ENCODE results near the gene FGD5. TPM values are rescaled to one million over a fixed set of nuclear protein-coding genes. Genes with fewer than 3 reads are reported as not detected.

FGD5 gene
- total RNA-seq, 1 experiment from 2014 or later: 0.40 TPM

- H3K9me3 ChIP-seq: no peaks in the 10 kb centered on the region
- DNase-seq: no peak
- H3K27me3 ChIP-seq: peaks cover 2% of the 10 kb centered on the region; the same call in 1 of the 2 replicates
- H3K36me3 ChIP-seq: no peaks in the 10 kb centered on the region
- H3K4me3 ChIP-seq: no peak overlapping the region
Observed at GRCh38 chr3:14834121-14834520, 15.4 kb downstream of the FGD5 start.

GRCh38 chr3:14834807-14835466 lies 16.2 kb downstream of the FGD5 start:
- DNase-seq: no peak
- Histone ChIP-seq H3K4me3 (no peak overlapping the region), H3K36me3 (no peaks in the 10 kb centered on the region), H3K27me3 (peaks cover 2% of the 10 kb centered on the region; the same call in 1 of the 2 replicates), H3K9me3 (no peaks in the 10 kb centered on the region)

DNA sequence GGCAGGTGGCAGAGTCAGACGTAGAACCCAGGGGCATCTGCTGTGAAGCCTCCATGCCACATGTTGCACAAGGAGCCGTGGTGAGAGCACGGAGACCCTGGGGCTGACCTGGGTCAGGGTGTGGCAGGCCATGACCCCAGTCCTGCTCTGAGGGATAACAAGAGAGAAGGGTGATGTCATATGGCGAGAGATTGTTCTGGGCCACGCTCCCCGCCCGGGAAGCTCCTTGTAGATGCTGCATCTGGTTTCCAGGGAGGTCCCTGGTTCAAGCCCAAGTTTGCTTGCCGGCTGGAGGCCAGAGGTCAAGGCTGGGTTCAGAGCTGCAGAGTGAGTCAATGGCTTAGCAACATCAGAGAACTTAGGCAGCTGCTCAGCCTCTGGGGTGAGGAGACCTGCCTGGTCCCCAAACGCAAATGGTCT lies 17.3 kb downstream of the FGD5 start:
- Histone ChIP-seq H3K36me3 (no peaks in the 10 kb centered on the region), H3K27me3 (no peaks in the 10 kb centered on the region), H3K4me3 (no peak overlapping the region), H3K9me3 (no peaks in the 10 kb centered on the region)
- peak; percentile 36 for DNase-seq

GRCh38 chr3:14837186-14837877 lies 18.6 kb downstream of the FGD5 start:
- Histone ChIP-seq H3K4me3 (no peak overlapping the region), H3K27me3 (no peaks in the 10 kb centered on the region), H3K9me3 (no peaks in the 10 kb centered on the region), H3K36me3 (no peaks in the 10 kb centered on the region)
- DNase-seq: no peak

- DNase-seq: no peak
Observed at GRCh38 chr3:14837878-14838258, 19.1 kb downstream of the FGD5 start.

DNA sequence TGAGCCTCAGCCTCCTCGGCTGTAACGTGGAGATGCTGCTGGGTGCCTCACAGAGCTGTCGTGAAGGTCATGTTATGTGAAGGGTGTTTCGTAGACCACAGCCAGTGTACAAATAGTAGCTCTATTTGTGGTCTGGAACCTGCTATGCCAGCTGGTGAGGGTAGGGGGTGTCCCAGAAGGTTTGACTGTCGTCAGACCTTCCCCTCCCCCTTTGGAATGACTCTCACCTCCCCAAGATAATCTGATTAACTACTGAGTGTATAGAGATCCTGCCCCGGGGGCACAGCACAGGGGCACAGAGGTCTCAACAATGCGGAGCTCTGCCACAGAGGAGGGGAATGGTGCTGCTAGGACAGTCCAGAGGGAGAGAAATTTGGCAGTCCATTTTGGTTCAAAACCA lies 20.5 kb downstream of the FGD5 start:
- Histone ChIP-seq H3K4me3 (no peak overlapping the region), H3K27me3 (no peaks in the 10 kb centered on the region)
- no peak for DNase-seq

More at GRCh38 chr3:14837878-14838258, 19.1 kb downstream of the FGD5 start:
- Histone ChIP-seq H3K27me3 (no peaks in the 10 kb centered on the region), H3K4me3 (no peak overlapping the region), H3K36me3 (no peaks in the 10 kb centered on the region), H3K9me3 (no peaks in the 10 kb centered on the region)

DNA sequence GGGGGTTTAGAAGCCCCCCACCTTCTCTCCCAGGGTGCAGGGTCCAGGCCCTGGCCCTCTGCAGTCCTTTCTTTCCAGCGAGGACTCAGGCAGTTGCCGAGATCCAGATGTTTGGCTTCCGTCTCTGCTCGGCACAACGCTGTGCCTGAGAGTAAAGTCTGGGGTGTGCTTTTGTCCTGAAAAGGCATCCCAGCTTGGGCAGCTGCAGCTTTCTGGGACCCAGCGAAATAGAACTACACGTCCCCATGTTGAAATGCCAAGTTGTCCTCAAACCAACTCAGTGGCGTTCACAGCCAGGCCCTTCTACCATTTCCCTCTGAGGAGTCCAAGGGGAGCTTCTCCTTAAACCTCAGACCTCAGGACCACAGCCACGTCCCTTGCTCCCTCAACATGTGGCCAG lies 23.1 kb downstream of the FGD5 start:
- H3K27me3 ChIP-seq: no peaks in the 10 kb centered on the region

More for the DNA sequence above, 20.5 kb downstream of the FGD5 start:
- no peaks in the 10 kb centered on the region for H3K36me3 ChIP-seq
- H3K9me3 ChIP-seq: no peaks in the 10 kb centered on the region

GRCh38 chr3:14842277-14842676 lies 23.5 kb downstream of the FGD5 start:
- H3K36me3 ChIP-seq: no peaks in the 10 kb centered on the region
- DNase-seq: no peak
- no peaks in the 10 kb centered on the region for H3K27me3 ChIP-seq
- no peaks in the 10 kb centered on the region for H3K9me3 ChIP-seq
- H3K4me3 ChIP-seq: no peak overlapping the region

More for the DNA sequence above, 23.1 kb downstream of the FGD5 start:
- no peak for DNase-seq
- no peaks in the 10 kb centered on the region for H3K36me3 ChIP-seq
- no peaks in the 10 kb centered on the region for H3K9me3 ChIP-seq
- H3K4me3 ChIP-seq: no peak overlapping the region

GRCh38 chr3:14843321-14843720 lies 24.6 kb downstream of the FGD5 start:
- Histone ChIP-seq H3K27me3 (no peaks in the 10 kb centered on the region), H3K4me3 (no peak overlapping the region), H3K36me3 (no peaks in the 10 kb centered on the region), H3K9me3 (no peaks in the 10 kb centered on the region)
- no peak for DNase-seq

DNA sequence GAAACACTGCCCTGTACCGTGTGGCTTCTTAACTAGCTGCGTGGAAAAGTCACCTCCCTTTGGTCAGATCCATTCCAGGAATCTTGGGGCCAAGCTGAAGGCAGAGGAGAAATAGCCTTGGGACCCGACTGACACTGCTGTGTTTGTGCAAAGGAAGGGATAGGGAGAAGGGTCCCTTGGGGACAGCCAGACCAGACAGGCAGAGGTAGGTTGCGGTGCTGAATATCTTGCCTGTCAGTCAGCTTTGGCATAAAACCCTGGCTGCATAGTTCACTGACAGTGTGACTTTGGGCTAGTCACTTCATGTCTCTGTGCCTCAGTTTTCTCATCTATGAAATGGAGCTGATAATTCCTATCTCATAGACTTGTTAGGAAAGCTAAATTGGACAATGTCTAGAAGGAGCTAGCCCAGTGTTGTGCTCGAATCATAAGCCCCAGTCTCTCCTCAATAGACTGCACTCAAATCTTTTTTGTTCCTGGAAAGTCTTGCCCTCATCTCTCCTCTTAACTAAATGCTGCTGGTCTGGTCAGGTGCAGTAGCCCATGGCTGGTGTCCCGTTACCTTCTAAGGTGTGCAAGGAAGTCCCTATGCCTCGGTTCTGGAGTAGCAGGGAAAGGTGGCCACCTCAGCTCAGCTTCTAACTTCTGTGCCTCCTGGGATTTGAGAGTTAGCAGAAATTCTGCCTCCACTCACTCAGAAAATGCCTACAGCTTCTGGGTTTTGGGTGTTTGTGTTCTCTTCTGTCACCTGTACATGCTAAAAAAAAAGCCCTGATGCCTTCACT lies 25.8 kb downstream of the FGD5 start:
- Histone ChIP-seq H3K9me3 (no peaks in the 10 kb centered on the region), H3K4me3 (no peak overlapping the region), H3K27me3 (no peaks in the 10 kb centered on the region)

DNA sequence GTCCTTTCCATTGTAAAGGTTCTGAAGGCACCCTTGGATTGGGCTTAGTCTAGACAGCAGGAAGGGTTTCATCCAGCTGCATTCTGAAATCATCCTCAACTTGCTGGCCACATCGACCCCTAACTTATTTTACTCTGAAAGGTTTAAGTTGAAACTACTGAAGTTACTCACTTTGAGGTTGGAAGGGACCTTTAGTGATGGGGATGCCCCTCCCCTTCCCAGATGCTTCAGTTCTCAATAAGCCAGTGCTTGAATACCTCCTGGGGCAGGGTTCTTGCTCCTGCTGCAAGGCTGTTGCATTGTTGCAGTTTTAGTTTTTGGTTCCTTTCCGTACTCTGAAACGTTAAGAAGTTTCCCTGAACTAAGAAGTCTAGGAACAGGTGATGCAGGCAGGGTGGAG lies 26.4 kb downstream of the FGD5 start:
- no peaks in the 10 kb centered on the region for H3K27me3 ChIP-seq
- H3K9me3 ChIP-seq: no peaks in the 10 kb centered on the region
- no peaks in the 10 kb centered on the region for H3K36me3 ChIP-seq
- DNase-seq: no peak
- H3K4me3 ChIP-seq: no peak overlapping the region

More for the DNA sequence above, 25.8 kb downstream of the FGD5 start:
- H3K36me3 ChIP-seq: no peaks in the 10 kb centered on the region
- no peak for DNase-seq

DNA sequence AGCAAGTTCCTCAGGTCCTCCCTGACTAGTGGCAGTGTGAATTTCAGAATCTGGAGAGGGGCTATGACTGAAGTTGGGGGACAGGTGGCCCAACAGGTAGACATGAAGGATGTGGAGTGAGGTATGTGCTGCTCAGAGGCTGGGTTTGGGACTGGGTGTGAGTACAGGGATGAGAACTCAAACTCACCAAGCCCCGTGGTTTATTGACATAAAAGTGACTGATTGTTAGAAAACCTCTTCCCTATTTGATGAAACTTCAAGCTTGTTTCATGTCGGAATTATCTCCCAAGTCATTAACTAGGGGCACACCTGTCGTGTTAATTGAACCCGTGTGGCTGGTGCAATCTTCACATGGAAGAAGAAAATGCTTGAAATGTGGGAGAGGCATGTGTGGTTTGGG lies 27.1 kb downstream of the FGD5 start:
- no peaks in the 10 kb centered on the region for H3K27me3 ChIP-seq
- no peaks in the 10 kb centered on the region for H3K9me3 ChIP-seq
- no peak overlapping the region for H3K4me3 ChIP-seq
- no peaks in the 10 kb centered on the region for H3K36me3 ChIP-seq
- no peak for DNase-seq

- no peak for DNase-seq
- Histone ChIP-seq H3K27me3 (no peaks in the 10 kb centered on the region), H3K9me3 (no peaks in the 10 kb centered on the region), H3K36me3 (no peaks in the 10 kb centered on the region), H3K4me3 (no peak overlapping the region)
Observed at GRCh38 chr3:14846226-14846880, 27.6 kb downstream of the FGD5 start.

DNA sequence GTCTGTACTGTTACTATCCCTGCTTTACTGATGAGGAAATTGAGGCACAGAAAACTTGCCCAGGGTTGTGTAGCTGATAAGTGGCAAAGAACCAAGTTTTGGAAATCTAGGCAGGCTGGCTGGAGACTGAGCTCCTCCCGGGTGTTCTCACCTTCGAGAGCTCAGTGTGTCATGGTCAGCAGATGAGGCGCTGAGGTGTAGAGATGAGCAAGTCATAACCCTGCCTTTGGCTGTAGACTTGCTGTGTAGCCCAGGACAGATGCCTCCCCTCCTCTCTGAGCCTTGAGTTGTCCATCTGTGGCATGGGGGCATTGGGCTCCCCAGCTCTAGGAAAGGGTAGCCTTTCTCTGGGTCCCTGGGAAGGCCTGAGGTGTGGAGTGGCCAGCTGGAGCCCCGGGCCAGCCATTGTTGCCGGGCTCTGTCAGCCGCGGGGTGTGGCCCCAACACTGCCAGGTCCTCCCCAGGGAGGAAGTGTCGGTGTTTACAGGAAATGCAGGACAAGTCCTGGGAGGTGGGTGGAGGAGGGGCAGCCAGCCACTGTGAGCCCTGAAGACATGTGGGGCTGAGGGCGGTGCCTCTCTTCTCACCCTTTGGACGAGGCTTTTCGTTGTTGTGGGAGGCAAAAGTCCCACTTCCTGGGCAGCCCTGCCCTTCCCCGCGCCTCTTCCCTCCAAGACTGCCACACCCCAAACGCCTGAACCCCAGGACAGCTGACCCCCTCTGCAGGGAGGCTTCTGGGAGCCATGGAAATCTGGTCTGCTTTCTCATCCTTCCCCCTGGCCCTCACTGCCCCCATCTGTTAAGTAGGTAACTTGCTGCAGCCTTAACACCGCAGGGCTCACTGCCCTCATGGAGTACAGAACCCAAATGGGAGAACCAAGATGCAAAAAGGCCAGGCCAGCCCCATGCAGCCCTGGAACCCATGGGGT lies 29.1 kb downstream of the FGD5 start:
- Histone ChIP-seq H3K4me3 (no peak overlapping the region), H3K36me3 (no peaks in the 10 kb centered on the region), H3K27me3 (no peaks in the 10 kb centered on the region), H3K9me3 (no peaks in the 10 kb centered on the region)
- peak; percentile 33 for DNase-seq

DNA sequence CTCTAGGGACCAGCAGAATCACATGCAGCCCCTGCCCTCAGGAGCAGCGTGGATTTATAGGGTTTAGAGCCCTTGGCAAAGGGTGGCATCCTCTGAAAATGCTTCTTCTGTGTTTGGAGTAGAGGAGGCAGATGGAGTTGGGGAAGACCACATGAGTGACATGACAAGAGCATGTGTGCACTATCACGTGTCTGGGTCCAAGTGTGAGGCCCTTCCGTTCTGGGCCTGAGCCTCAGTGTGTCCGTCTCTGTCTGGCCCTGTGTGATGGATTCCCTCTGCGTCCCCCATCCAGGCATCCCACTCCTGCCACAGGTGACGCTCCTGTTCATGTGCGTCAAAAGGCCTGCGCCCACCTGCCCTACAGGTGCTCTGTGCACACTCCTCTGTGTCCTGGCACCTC lies 30.1 kb downstream of the FGD5 start:
- no peak for DNase-seq
- H3K27me3 ChIP-seq: no peaks in the 10 kb centered on the region
- no peaks in the 10 kb centered on the region for H3K36me3 ChIP-seq
- H3K9me3 ChIP-seq: no peaks in the 10 kb centered on the region
- H3K4me3 ChIP-seq: no peak overlapping the region

DNA sequence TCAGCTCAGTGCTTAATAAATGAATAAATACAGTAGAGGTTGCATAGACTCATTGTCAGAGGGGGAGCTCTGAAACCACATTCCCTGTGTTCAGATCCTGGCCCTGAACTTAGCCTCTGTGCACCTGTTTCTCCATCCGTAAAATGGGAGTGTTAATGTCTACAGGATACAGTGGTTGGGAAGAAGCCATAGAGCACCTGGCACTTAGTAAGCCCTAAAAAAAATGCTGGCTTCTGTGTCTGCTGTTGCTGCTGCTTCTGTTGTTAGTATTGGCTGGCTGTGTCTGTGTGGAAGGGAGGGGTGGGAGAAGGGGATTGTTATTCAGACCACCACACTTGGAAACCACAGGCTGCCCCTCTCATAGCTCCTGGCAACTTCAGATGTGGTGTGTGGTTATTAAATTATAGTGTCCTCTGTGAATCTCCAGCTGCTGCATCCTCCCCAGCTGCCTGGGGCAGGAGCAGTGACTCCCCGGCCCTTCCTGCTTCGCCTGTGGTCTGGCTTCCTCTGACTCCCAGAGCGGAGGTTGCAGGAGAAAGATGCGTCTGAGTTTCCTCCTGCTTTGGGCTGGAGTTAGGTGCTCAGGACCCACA lies 31.0 kb downstream of the FGD5 start:
- H3K4me3 ChIP-seq: no peak overlapping the region
- DNase-seq: no peak

More for the DNA sequence above, 31.0 kb downstream of the FGD5 start:
- no peaks in the 10 kb centered on the region for H3K9me3 ChIP-seq
- no peaks in the 10 kb centered on the region for H3K27me3 ChIP-seq
- no peaks in the 10 kb centered on the region for H3K36me3 ChIP-seq
